Glutamatergic neuron (in vitro differentiated cells): Measurements from ENCODE around the gene CALB2. TPM values are rescaled to one million over a fixed set of nuclear protein-coding genes. Genes with fewer than 3 reads are reported as not detected.

Source experiments
- DNase-seq: peaks from one replicate; pipeline ENCODE4 v3.0.0; 2022
- H3K27ac Mint-ChIP-seq: one replicate; pipeline ENCODE4 v1.8.0; 2020; ENCODE audit warnings: mild to moderate bottlenecking, mixed read lengths, inconsistent platforms; ENCODE audit not compliant: unreplicated experiment
- H3K27me3 Mint-ChIP-seq: one replicate; pipeline ENCODE4 v1.8.0; 2020; ENCODE audit warnings: mild to moderate bottlenecking, moderate library complexity, mixed read lengths, inconsistent platforms; ENCODE audit not compliant: unreplicated experiment
- H3K36me3 Mint-ChIP-seq: one replicate; pipeline ENCODE4 v1.8.0; 2020; ENCODE audit warnings: mild to moderate bottlenecking, mixed read lengths, inconsistent platforms; ENCODE audit not compliant: unreplicated experiment
- H3K4me1 Mint-ChIP-seq: one replicate; pipeline ENCODE4 v1.8.0; 2020; ENCODE audit warnings: mild to moderate bottlenecking, low read depth, mixed read lengths, inconsistent platforms; ENCODE audit not compliant: unreplicated experiment
- H3K4me3 Mint-ChIP-seq: one replicate; pipeline ENCODE4 v1.8.0; 2020; ENCODE audit warnings: mild to moderate bottlenecking, mixed read lengths, inconsistent platforms; ENCODE audit not compliant: unreplicated experiment
- H3K9me3 Mint-ChIP-seq: one replicate; pipeline ENCODE4 v1.8.0; 2020; ENCODE audit warnings: mild to moderate bottlenecking, moderate library complexity, mixed read lengths, inconsistent platforms; ENCODE audit not compliant: unreplicated experiment
- CTCF ChIP-seq: fragments of 200-600 bp; sonication (generic); IDR thresholded peaks from one replicate; pipeline ENCODE4 v1.5.0; 2021; ENCODE audit not compliant: partially characterized antibody, unreplicated experiment
- total RNA-seq: library from RNA; stranded (reverse); fragmentation: NEBNext Ultra II Directional; extraction: Animal tissue kit (Norgen Biotek cat#: 25700); gene quantifications from one replicate; pipeline ENCODE4 v1.2.1, GENCODE V29; 2021; ENCODE audit not compliant: unreplicated experiment

CALB2 gene
- total RNA-seq, 1 donor from 2014 or later: 0.39 TPM

DNA sequence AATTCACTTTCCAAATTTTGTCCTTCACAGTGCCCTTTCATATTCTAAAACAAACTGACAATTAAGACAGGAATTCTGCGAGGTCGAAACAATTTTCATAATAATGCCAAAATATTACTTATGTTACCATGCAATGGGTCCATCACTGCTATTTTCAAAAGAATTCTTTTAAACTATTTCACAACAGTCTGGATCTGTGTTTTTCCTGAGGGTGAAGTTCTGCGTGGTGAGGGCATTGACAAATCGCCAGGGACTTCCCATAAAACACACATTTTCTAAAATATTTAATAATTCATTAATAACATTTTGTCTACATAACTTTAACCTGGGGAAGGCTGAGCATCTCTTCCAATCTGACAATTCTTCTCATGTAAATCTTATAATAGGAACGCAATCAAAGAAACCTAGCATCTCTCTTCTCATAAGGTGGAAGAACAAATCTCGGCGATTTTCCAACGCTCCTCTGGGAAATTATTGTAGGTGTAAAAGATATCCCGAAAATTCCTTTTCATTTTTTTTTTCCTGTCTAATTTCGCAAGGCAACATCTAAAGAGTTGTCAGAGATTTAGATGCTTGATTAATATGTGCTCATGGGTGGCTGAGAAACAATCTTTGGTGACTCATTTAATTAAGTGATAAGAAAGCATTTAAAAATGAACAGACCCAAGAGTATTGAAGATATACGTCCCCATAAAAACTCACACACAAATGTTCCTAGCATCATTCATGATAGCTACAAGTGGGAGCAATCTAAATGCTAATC is 41.5 kb downstream of the CALB2 start:
- no peak for TF ChIP-seq CTCF
- Mint-ChIP-seq H3K27ac (no peak overlapping the region), H3K4me1 (no peaks in the 10 kb centered on the region), H3K9me3 (peaks cover 11% of the 10 kb centered on the region), H3K36me3 (peaks cover 10% of the 10 kb centered on the region), H3K27me3 (peaks cover 5% of the 10 kb centered on the region), H3K4me3 (no peak overlapping the region)
- DNase-seq: no peak

- Mint-ChIP-seq H3K27me3 (peaks cover 5% of the 10 kb centered on the region), H3K27ac (no peak overlapping the region), H3K4me1 (no peaks in the 10 kb centered on the region), H3K36me3 (peaks cover 12% of the 10 kb centered on the region), H3K4me3 (no peak overlapping the region), H3K9me3 (peaks cover 11% of the 10 kb centered on the region)
- no peak for TF ChIP-seq CTCF
- no peak for DNase-seq
Measured at GRCh38 chr16:71402007-71402406, 43.5 kb downstream of the CALB2 start.

- Mint-ChIP-seq H3K4me3 (no peak overlapping the region), H3K4me1 (no peaks in the 10 kb centered on the region), H3K9me3 (peaks cover 11% of the 10 kb centered on the region), H3K27ac (no peak overlapping the region), H3K27me3 (peaks cover 3% of the 10 kb centered on the region), H3K36me3 (peaks cover 12% of the 10 kb centered on the region)
- DNase-seq: no peak
- TF ChIP-seq CTCF: no peak
Measured at GRCh38 chr16:71402674-71403073, 44.2 kb downstream of the CALB2 start.

DNA sequence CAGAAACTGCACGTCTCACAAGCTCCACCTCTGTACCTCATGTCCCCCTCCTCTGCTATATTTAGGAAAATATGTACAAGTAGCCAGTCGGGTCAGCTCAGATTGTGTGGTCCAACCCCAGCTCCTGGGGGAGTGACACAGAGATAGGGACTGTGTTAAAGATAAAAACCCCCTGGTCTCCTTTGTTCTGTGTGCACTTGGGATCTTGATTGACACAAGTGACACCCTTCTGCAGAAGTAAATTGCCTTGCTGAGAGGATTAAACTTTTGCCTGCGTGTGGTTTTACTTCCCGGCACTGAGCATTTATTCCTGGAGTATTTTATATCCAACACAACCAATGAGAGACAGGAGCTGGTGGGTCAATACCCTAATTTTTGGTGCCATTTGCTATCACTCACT is 45.8 kb downstream of the CALB2 start:
- peaks cover 11% of the 10 kb centered on the region for H3K9me3 Mint-ChIP-seq
- H3K4me1 Mint-ChIP-seq: no peaks in the 10 kb centered on the region
- peaks cover 2% of the 10 kb centered on the region for H3K27me3 Mint-ChIP-seq
- peaks cover 12% of the 10 kb centered on the region for H3K36me3 Mint-ChIP-seq
- H3K27ac Mint-ChIP-seq: no peak overlapping the region
- DNase-seq: no peak
- no peak overlapping the region for H3K4me3 Mint-ChIP-seq
- TF ChIP-seq CTCF: no peak

DNA sequence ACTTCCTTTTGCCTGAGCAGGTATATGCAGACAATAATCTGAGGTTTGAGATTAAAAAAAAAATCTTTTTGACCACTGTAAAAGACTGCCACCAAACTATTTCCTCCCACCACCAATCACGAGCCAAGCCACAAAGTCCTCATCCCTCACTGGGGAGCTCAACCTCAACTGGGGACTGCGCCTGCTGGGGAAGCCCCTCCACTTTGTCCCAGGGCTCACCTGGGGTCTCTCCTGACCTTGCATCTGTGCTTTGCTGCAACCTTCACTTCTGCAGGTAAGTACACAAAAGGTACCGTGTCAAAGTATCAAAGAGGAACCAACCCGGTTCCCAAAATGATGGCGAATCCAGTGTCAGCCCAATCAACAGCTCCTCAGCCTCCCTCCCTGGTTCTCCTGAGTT is 47.8 kb downstream of the CALB2 start:
- Mint-ChIP-seq H3K9me3 (peaks cover 11% of the 10 kb centered on the region), H3K4me3 (no peak overlapping the region), H3K27ac (no peak overlapping the region), H3K4me1 (no peaks in the 10 kb centered on the region), H3K27me3 (peaks cover 2% of the 10 kb centered on the region), H3K36me3 (peaks cover 12% of the 10 kb centered on the region)
- no peak for TF ChIP-seq CTCF
- no peak for DNase-seq
